Posterior cingulate gyrus (tissue), 11 donors: Measurements from ENCODE around the gene PTGR3.

Source experiments
- DNase-seq, 10 donors: peaks; one replicate each; pipeline versions ENCODE4 v3.0.0 to v3.0.0-alpha.2; 2020 to 2021; ENCODE audit warnings: mixed read lengths in 3 of 10
- intact Hi-C: fragments of 100-400 bp; cut with DNase I; formaldehyde crosslinking; loops from one replicate; pipeline ENCODE4 v1.15.1; 2023

PTGR3 gene

DNA sequence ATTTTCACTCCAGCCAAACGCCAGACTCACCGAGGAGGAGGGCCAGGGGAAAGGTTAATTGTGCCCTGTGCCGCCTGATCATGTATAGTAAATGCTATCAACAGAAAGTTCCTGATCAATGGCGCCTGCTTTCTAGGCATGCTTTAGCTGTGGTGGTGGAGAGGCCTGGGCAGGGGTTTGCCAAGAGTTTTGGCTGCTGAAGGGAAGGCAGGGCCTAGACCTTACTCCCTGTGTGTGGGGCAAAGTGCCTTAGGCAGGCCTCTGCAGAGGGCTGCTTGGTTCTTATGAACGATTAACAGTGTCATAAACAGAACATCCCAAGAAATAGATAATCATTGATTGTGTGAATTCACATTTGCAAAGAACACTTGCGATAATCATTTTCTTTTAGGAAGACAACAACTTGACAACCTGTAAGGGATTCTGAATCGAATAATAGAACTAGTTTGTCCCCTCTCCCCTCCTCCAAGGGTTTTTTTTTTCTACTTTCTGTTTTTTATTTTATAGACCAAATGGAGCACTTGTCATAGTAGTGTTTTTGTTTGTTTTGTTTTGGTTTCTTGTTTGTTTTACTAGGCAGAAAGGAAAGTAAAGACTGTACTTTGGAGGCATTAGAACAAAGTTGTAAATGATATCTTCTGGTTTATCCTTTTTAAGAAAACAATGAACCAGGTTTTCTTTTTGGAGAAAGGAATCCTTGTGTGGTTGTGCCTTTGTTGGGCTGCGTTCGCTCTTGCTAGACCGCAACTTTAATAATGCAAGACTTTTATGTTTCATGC is 8.2 kb upstream of the PTGR3 start:
- DNase-seq = no peak
- intact Hi-C loops = no loop called here

DNA sequence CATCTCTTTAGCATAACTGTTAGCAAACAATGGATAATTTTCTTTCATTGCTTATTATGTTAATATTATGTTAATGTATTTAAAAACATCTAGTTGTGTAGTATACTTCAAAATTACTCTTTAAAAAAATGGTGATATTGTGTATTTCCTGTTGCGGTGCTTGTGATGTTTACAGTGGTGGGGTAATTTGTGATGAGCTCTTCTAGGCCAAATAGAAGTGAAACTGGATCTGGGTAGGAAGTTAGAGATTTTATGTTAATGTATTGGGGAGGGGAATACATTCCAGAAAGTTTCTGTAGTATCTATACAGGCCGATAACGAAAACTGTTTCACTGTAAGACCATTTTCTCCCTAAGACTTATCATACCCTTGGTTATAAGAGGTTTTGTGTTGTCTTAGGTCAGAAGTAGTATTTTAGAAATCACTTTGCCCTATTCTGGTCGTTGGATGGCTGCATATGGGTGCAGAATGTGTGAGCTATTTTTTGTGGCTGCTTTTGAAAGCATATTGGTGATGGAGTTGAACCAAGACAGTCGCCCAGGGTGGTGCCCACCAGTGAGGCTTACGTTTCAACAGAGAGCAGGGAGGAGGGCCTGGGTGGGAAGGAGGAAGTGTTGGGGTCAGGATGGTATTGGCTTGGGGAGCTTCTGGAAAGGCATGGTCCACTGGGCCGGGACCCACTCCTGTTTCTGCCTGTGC is 7.4 kb upstream of the PTGR3 start:
- intact Hi-C loops = no loop called here
- no peak for DNase-seq

DNA sequence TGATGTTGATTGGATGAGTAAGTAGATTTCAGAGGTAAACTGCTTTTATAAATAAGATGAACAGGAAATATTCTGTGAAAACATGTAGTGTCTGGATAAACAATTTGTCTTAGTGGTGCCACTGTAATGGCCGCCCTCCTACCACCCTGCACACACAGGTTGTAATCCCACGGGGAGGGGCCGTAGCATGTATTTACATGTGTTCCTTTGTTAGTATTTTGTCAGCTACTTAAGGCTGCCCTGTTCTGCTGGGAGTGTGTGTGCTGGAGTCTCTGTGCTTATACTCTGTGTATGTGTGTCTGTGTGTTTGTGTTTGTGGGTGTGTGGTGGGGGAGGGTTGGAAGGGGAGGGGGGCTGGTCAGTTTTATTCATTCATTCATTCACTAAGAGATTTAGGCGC is 6.7 kb upstream of the PTGR3 start:
- intact Hi-C loops = no loop called here
- no peak for DNase-seq

DNA sequence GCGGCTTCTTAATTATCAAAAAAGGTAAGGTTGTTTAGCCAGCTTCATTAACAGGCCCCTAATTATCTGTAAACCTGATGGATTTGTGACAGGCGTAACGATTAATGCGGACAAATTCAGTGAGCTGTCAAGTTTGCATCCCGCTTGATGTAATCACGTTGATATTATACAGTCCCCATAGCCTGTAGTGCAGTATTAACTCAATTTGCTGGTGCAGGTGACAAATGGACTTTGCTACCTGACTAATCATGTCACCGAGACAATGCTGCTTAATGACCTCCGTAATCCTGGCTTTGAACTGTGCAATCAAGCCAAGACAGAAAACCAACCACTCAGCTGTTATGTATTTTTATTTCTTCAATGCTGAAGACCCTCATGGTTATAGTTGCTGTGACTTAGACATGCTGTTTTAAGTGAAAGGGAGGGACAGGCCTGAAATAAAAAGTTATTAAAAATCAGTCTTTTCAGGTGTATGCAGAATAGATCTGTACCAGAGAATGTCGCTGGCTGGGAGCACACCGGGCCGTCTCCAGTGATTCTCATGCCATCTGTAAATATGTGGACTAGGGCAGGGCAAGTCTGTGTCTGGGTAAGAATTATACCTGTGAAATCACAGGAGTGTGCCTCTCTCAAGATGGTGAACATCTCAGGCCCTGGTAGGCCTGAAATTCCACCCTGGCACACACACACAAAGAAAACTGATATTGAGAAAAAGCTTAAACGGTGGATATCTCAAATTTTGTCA is 6.0 kb upstream of the PTGR3 start:
- no peak for DNase-seq
- intact Hi-C loops = no loop called here

DNA sequence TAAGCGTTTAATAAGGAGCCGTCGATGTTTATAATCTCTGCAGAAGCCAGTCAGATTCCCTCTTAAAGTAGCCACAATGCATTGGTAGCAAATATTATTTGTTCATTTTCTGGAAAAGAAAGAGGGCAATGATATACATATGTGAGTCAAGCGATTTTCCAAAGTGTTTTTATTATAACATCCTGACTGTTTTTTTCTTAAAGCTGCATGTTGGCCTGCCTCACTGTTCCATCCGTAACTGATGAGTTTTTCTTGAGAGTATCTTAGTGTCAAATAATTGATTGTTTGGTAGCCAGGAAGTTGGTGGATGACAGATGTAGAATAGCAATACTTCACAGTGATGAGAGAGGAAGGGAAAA is 5.4 kb upstream of the PTGR3 start:
- intact Hi-C loops = no loop called here
- no peak for DNase-seq

DNA sequence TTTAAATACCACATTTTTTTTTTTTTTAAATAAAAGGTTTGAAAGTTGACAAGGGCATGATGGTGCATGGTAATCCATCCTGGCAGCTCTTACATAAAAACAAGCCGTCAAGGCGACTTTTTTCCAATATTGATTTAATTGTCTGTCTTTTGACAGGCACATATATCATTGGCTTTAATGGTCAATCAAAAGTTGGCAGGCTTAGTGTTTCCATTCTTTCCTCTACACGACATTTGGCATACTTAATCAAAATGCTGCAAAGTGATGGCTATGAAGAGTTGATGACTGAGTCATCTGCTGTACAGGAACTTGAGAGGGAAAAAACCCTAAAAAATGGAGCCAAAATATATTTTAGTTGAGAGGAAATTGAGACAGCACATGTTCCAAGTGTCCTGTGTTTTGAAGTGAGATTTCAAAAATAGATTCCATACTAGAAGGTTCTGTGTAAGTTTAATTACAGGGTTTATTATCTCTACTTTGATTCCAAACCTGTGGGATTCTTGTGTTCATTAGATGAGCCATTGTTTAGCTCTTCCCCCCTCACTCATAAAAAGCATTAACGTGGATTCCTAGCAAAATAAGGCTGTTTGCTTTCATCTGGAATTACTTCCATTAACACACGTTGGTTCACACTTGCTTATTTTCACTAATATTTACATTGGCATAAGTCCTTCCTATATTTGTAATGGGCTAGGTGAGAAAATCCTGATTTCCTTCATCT is 4.8 kb upstream of the PTGR3 start:
- no peak for DNase-seq
- intact Hi-C loops = no loop called here

DNA sequence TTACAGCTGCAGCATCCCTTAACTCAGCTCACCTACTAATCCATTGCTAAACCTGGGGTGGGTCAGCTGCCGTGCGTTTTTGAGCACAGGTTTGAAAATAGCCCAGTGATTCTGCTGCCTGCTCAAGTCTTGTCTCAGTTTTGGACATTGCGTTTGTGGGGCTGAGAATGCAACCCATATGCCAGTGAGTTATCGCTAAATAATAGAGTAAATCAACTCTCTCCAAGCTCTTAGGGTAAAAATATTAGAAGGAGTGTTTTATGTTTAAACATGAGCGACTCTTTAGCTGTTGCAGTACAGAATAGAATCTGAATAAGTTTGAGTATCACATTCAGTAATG is 3.8 kb upstream of the PTGR3 start:
- DNase-seq = no peak
- intact Hi-C loops = no loop called here

DNA sequence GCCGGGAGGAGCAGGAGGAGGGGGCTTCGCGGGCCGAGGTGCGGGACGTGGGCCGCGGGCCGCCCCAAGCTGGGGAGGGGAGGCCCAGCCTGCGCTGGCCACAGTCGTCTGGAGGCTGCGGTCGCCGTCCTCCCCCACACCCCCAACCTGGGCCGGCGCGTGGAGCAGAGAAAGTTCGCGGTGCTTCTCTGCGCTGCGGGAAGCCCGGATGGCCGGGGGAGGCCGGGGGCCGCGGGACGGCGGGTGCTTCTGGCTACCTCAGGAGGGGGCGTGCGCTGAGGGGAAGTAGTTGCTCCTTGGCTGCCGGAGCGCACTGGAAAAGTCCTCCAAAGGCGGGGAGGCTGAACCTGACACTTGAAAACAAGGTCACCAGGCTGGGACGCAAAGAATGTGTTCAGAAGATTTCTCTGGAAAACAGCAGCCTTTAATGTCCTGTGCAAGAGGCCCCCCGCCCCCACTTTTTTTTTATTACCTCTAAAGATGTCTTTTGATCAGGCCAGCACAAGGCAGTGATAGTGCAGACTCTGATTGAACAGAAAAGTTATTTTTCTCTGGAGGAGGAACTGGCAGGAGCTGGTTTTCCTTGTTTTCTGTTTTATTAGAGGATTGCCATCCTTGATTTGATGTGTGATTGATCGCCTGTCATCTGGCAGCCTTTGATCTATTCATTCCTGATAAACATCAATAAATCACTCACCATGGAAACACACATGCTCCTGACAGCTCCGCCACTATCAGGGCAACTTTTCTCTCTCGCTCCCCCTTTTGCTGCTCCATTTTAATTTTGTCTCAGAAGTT is 3.2 kb upstream of the PTGR3 start:
- peak in 2 of 10 donors; percentile 78 to 91 for DNase-seq
- intact Hi-C loops = no loop called here

DNA sequence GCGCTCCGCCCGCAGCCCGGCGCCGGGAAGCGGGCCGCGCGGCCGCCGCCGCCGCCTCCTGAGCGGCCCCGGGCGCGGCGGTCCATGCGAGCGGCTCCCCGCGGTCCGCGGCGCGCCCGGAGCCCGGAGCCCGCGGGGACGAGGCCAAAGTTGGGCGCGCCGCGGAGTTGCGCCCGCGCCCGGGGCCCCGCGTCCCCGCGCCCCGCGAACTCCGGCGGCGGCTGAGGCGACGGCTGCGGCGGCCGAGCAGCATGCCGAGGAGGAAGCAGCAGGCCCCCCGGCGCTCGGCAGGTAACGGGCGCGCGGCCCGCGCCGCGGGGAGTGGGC is 2.6 kb upstream of the PTGR3 start:
- no peak for DNase-seq
- intact Hi-C loops = no loop called here

DNA sequence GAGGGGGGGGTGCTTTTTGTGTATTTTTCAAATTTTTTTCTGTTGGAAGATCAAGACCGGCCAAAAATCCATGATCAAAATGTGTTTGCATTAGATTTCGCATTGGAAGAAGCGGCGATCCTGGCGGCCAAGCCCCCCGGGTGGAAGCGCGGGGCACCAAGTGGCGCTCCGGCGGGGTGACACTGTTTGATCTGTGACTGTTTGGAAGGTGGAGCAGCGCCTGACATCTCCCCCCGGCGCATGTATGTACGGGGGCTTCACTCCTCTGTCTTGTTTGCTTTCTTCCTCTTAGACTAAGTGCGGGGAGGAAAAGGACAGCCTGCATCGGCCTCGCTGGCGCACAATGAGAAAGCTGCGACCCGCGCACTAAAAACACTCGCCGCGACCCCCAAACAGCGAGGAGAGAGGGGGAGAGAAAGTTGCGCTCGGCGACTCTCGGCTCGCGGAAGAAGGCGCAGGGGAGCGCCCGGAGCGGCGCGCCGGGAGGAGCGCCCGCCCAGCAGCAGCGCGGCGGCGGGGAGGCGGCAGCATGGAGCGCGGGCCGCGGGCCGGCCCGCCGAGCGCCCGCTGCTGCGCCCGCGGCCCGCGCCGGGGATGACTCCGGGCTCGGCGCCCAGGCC is 2.2 kb upstream of the PTGR3 start:
- intact Hi-C loops = no loop called here
- peak in 1 of 10 donors; percentile 33 for DNase-seq

DNA sequence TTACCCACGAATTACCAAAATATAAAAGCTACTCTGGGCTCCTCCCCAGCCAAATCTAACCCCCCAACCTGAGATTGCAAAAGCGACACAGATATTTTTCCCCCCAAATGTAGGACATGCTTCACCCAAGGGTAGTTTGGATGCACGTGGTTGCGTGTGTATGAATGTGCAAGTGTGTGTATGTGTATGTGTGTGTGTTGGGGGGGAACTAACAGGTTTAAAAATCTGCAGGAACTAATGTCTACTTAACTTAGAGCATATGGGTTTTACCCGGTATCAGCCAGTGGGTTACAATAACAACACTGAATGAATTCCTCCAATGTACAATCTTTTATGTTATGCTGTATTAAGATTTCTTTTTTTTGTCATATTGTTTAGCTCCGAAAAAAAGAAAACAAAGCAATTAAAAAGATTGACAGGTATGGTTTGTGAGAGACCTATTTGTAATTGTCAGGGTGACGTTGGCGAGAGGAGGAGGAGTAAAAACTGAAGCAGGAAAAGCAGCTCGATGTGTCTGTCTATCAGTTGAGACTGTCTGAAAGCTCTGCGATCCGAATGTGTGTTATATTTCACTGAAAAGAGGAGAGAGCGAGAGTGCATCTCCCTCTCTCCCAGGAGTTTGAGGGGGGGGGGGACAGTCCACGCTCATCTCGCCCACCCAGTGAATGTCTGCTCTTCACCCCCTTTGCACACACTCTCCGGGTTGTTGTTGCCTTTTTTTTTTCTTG is 1.5 kb upstream of the PTGR3 start, which contains the start of gene TSHZ1:
TSS of gene TSHZ1 (plus strand) at position 524 of the 728 bp plus-strand sequence. CDS start 1,080 bp downstream, outside the sequence.
- intact Hi-C loops = no loop called here
- peak in 1 of 10 donors; percentile 35 for DNase-seq

DNA sequence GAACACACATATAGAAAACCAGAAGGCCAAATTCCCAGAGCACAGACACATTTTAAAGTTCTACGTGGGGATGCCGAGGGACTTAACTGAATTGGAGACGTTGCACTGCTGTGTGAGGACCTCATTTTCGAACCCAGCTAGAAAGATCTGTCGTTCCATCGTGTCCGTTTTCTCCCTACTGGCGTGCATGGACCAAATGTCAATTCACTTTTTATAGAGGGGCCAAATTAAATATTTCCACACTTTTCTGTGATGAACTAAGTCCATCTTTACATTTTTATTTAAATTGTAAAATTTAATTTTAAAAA is 966 bp upstream of the PTGR3 start:
- intact Hi-C loops = loop anchor here (2.0 kb wide), 1 partner anchor 37 kb away; no protein-coding TSS in a partner anchor
- DNase-seq = no peak

DNA sequence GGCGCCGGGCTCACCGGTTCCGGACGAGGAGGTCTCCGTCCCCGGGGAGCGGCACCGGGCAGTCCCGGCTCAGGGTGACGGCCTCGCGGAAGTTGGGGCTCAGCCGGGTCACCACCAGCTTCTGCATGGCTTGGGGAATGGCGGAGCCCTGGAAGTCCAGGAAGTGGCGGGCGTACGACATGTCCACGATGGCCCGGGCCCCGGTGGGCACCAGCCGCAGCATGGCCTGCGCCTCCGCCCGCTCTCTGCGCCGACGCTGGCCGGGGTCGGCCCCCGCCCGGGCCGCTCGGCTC is 157 bp downstream of the PTGR3 start:
- intact Hi-C loops = loop anchor here (2.0 kb wide), 1 partner anchor 38 kb away; no protein-coding TSS in a partner anchor
- DNase-seq = peak in 1 of 10 donors; percentile 87

DNA sequence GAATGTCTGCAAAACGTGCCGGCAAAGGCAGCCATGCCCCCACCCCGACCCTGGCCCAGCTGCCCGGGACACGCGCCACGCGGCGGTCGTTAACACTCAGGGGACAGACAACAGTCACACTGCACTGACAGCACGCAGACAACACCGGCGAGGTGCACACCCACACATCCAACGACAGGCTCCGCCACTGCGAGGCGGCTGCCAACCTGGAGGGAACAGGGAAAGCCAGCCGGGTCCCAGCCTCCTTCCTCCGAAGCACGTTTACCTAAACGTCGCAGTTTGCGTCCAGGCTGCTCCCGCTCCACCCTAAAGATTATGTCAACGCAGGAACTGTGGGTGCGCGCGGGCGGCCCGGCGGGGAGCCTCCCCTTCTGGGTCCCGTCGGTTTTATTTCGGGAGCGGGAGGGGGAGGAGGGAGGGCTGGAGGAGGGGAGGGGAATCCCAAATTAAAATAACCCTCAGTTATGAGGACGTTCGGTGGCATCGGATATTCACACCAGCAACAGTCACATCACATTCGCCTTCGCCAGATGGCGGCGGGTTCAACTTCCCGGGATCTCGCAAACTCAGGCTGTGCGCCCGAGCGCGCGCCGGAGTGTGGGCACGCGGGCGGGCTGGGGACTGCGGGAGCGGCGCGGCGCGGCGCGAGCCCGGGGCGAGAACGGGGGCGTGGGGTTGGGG is 644 bp downstream of the PTGR3 start:
- DNase-seq = peak in 9 of 10 donors; percentile 41 to 94 (median 61)
- intact Hi-C loops = loop anchor here (2.0 kb wide), 1 partner anchor 39 kb away; no protein-coding TSS in a partner anchor

DNA sequence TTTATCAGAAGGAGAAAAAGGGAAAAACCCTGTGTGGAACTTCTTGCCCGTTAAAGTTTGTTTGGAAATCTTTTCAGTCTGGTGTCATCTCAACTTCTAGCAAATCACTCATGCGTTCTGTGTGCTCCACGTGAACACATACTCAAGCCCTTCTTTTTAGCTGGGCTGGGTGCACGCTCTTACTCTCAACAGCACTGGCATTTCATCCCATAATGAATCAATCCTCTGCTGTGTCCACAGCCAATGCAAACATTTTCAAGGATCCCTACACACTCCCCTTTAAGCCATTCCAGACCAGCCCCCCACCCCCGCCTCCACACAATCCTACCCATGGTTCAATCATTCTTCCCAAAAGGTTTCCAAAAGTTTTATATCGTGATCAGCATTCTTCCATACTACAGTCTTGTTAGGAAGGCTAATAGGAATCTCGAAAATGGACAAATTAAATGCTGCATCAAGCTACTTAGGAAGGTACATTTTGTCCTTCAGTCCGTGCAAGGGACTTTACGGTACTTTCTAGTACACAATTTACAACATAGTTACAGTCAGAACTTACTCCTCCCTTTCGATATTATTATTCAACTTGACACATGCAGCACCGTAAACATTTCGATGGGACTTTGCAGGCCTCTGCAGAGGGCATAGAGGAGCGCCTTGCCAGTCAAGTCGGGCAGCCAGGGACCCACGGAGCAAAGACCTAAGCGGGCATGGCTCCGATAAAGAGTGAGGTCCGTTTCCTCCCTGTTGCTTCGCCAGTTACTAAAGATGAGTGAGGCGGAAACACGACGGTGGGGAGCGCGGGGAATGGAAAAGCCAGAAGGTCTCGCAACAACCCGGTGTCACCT is 1.4 kb downstream of the PTGR3 start:
- no peak for DNase-seq
- intact Hi-C loops = loop anchor here (2.0 kb wide), 1 partner anchor 39 kb away; no protein-coding TSS in a partner anchor

DNA sequence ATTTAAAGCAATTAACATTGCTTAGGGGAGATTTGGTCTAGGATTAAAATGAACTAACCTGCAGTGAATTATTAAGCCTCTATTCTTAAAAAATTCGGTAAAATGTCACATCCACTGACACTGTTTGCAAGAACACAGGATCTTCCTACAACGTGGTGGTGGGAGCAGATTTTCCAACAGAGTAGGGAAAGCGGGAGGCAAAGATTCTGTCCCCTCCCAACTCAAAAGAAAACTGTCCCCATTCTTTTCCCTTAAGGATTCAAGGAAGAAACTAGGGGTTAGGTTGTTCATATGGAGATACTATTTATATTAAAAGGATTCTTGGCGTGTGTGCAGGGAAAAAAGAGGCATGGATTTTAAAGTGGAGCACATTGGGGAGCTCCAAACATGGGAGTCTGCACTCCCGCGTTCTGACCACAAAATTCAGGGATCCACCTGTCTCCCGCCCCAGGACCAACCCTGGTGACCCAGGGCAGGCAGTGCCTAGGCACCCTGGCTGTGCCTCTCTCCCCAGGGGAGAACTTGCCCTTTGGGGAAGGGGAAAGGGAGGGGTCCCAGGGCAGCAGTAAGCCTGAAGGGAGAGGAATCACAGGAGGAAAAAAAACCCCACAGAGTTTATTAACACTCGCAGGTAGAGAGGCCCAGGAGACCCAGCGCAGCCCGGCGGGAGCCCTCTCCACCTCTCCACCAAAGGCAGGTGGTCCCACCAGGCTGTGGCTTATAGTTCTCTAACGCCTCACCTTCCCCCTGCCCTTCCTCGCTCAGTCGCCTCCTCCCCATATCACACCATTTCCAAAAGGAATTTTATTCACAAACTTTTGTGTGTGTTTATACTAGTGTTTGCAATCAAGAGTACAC is 2.3 kb downstream of the PTGR3 start:
- no peak for DNase-seq
- intact Hi-C loops = no loop called here
